ENCODE measurements around the gene SYNE3. TPM values are rescaled to one million over a fixed set of nuclear protein-coding genes. Genes with fewer than 3 reads are reported as not detected.

Gene SYNE3
- total RNA-seq, 2 experiments from 2014 or later = 64.0 to 64.1 TPM

DNA sequence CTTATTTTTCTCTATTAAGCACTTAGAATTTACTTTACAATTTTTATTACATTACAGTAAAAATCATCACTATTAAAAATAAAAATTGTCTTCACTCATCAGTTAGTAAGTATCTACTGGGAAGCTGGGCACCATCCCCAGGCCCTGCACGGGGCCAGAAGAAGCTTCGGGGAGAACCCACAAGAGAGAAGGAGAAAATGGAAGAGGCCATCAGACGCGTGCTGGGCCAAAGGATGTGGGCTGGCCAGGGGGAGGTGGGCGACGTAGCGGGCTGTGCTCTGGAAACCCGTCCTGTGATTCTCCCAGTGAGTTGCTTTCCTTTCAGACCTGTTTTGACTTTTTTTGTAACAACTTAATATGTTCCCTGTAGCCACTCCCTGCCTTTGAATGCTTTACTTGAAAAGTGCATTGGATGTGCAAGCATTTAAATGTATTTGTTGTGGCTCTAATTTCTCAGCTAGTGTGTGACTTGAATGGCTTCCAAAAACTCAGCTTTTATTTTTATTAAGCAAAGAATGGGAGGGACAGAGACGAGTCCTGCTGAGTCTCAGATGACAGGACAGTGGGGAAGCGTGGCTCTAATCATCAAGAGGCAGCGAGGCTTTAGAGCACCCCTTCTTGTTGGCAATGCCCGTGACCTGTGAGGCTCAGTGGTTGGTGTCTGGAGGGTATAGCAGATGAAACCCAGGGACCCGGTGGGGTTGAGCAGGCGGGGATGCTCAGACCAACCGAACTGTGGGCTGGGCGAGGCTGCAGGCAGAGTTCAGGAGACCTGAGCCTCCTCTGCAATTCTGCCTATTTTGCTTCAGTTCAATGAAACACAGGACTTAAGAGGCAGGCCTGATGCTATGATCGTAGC lies 38.8 kb downstream of the SYNE3 start:
- H3K9me3 Mint-ChIP-seq = no peaks in the 10 kb centered on the region
- peaks cover 44% of the 10 kb centered on the region for H3K36me3 Mint-ChIP-seq (ENCODE audit: low read depth)
- H3K27ac Mint-ChIP-seq = peak overlapping the region; percentile 42
- no peak for TF ChIP-seq CTCF (IDR thresholded peaks at IDR 0.05)
- peaks cover 50% of the 10 kb centered on the region for H3K4me1 Mint-ChIP-seq (ENCODE audit: low read depth)
- POLR2A ChIA-PET = interaction anchor here (0.6 to 1.4 kb wide), 3 partner anchors 9 to 16 kb away, joined by 3 to 4 read pairs (median 3); no protein-coding TSS in a partner anchor
- CTCF ChIA-PET = interaction anchor here (1.3 to 2.5 kb wide), 2 partner anchors 35 to 49 kb away, joined by 5 to 12 read pairs; no protein-coding TSS in a partner anchor
- H3K4me3 Mint-ChIP-seq = no peak overlapping the region
- DNase-seq = no peak
- intact Hi-C loops (cut with micrococcal nuclease) = no loop called here
- ATAC-seq = no peak
- no peaks in the 10 kb centered on the region for H3K27me3 Mint-ChIP-seq

GRCh38 chr14:95476747-95477146 lies 39.7 kb downstream of the SYNE3 start:
- Mint-ChIP-seq H3K9me3 (no peaks in the 10 kb centered on the region), H3K27ac (no peak overlapping the region), H3K27me3 (no peaks in the 10 kb centered on the region), H3K4me1 (ENCODE audit: low read depth) (peaks cover 56% of the 10 kb centered on the region), H3K4me3 (no peak overlapping the region), H3K36me3 (ENCODE audit: low read depth) (peaks cover 51% of the 10 kb centered on the region)
- POLR2A ChIA-PET = no interaction called here
- TF ChIP-seq CTCF (IDR thresholded peaks at IDR 0.05) = no peak
- CTCF ChIA-PET = no interaction called here
- DNase-seq (no peak), ATAC-seq (no peak)
- intact Hi-C loops (cut with micrococcal nuclease) = no loop called here

- intact Hi-C loops (cut with micrococcal nuclease) = no loop called here
- DNase-seq (no peak), ATAC-seq (no peak)
- no peaks in the 10 kb centered on the region for H3K9me3 Mint-ChIP-seq
- no peak overlapping the region for H3K4me3 Mint-ChIP-seq
- ChIA-PET CTCF (no interaction called here), POLR2A (no interaction called here)
- peaks cover 48% of the 10 kb centered on the region for H3K4me1 Mint-ChIP-seq (ENCODE audit: low read depth)
- peaks cover 57% of the 10 kb centered on the region for H3K36me3 Mint-ChIP-seq (ENCODE audit: low read depth)
- TF ChIP-seq CTCF (IDR thresholded peaks at IDR 0.05) = no peak
- H3K27ac Mint-ChIP-seq = no peak overlapping the region
- H3K27me3 Mint-ChIP-seq = no peaks in the 10 kb centered on the region
These were observed 40.8 kb downstream of the SYNE3 start for GRCh38 chr14:95475540-95476240.

GRCh38 chr14:95474941-95475340 lies 41.5 kb downstream of the SYNE3 start:
- TF ChIP-seq CTCF (IDR thresholded peaks at IDR 0.05) = no peak
- H3K4me1 Mint-ChIP-seq (ENCODE audit: low read depth) = peaks cover 43% of the 10 kb centered on the region
- H3K36me3 Mint-ChIP-seq (ENCODE audit: low read depth) = peaks cover 59% of the 10 kb centered on the region
- POLR2A ChIA-PET = interaction anchor here (0.8 kb wide), 1 partner anchor 29 kb away, joined by 3 read pairs; no protein-coding TSS in a partner anchor
- DNase-seq (no peak), ATAC-seq (no peak)
- H3K4me3 Mint-ChIP-seq = no peak overlapping the region
- intact Hi-C loops (cut with micrococcal nuclease) = no loop called here
- no peaks in the 10 kb centered on the region for H3K9me3 Mint-ChIP-seq
- H3K27ac Mint-ChIP-seq = no peak overlapping the region
- CTCF ChIA-PET = no interaction called here
- H3K27me3 Mint-ChIP-seq = no peaks in the 10 kb centered on the region

DNA sequence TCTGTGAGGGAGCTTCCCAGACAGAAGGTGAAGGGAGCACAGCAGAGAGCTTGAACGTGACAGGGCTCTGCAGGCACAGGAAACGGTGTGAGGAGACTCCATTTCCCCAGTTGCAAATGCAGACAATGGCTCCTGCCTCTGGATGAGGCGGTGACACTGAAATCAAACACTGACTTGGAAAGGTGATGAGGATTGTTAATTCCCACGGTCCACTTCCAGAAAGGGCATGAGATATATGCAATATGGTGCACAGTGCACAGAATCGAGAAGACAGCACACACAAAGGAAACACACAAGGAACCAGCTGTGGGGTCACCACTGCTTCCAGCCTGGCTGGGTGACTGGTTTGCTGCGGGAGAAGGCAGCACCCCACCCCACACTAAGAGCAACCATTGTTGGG lies 42.0 kb downstream of the SYNE3 start:
- no peak for TF ChIP-seq CTCF (IDR thresholded peaks at IDR 0.05)
- intact Hi-C loops (cut with micrococcal nuclease) = no loop called here
- H3K4me1 Mint-ChIP-seq (ENCODE audit: low read depth) = peaks cover 42% of the 10 kb centered on the region
- POLR2A ChIA-PET = interaction anchor here (0.8 to 1.0 kb wide), 2 partner anchors 10 to 29 kb away, joined by 3 to 5 read pairs; no protein-coding TSS in a partner anchor
- H3K27ac Mint-ChIP-seq = no peak overlapping the region
- H3K4me3 Mint-ChIP-seq = no peak overlapping the region
- no peaks in the 10 kb centered on the region for H3K27me3 Mint-ChIP-seq
- peaks cover 62% of the 10 kb centered on the region for H3K36me3 Mint-ChIP-seq (ENCODE audit: low read depth)
- DNase-seq (no peak), ATAC-seq (no peak)
- no peaks in the 10 kb centered on the region for H3K9me3 Mint-ChIP-seq
- CTCF ChIA-PET = no interaction called here

Data from activated CD8-positive, alpha-beta T cell treated with anti-CD3 and anti-CD28 coated beads for 36 hours (primary cell).